A549 (cell line): Measurements from ENCODE around the gene THADA.

Experiments used
- CBX2 ChIP-seq: fragments of 200-600 bp; sonication (generic); IDR thresholded peaks from 2 replicates; pipeline ENCODE4 v1.6.1; 2016; ENCODE audit warnings: low read depth, mild to moderate bottlenecking, borderline replicate concordance
- CTCF ChIP-seq: fragments of >200 bp; sonication (Bioruptor Twin); formaldehyde crosslinking; IDR thresholded peaks from 3 replicates; pipeline ENCODE4 v1.5.1; 2016
- HOXB13 ChIP-seq: fragments of 250-450 bp; sonication (Bioruptor Pico); IDR thresholded peaks from 2 replicates; pipeline ENCODE4 v1.5.0; 2020; ENCODE audit warnings: low read depth, mild to moderate bottlenecking, moderate library complexity
- JUNB ChIP-seq: fragments of >200 bp; sonication (Bioruptor Twin); formaldehyde crosslinking; IDR thresholded peaks from 2 replicates; pipeline ENCODE4 v1.6.1; 2016
- MAFK ChIP-seq: fragments of 450-650 bp; IDR thresholded peaks from 2 replicates; pipeline ENCODE4 v1.6.1; 2014; ENCODE audit not compliant: partially characterized antibody
- POLR2A ChIP-seq: IDR thresholded peaks from 2 replicates; pipeline ENCODE4 v1.6.1; 2012; ENCODE audit warnings: mild to moderate bottlenecking, low read length
- RAD21 ChIP-seq, 2 experiments: fragments of >200 bp in 1 of 2; sonication (Bioruptor Twin) in 1 of 2; formaldehyde crosslinking in 1 of 2; IDR thresholded peaks in 1 of 2; conservative IDR thresholded peaks in 1 of 2; 2 replicates in 1 of 2; 3 replicates in 1 of 2; pipeline ENCODE4 v1.6.1; 2012 to 2018; ENCODE audit warnings: inconsistent platforms in 1 of 2
- ZNF302 ChIP-seq: fragments of 250-450 bp; sonication (Bioruptor Pico); IDR thresholded peaks from 2 replicates; pipeline ENCODE4 v1.9.0; 2021; ENCODE audit warnings: inconsistent platforms, mild to moderate bottlenecking, moderate library complexity

GRCh38 chr2:43455731-43456642 lies 139.9 kb downstream of the THADA start:
- TF ChIP-seq JUNB (no peak), CTCF (peak; percentile 43), CBX2 (no peak), POLR2A (no peak), ZNF302 (CRISPR knock-in tag) (no peak), HOXB13 (CRISPR knock-in tag) (no peak), MAFK (no peak), RAD21 (conservative IDR thresholded peaks at IDR 0.05 in 1 of 2, IDR thresholded peaks at IDR 0.05 in 1 of 2) (peak; percentile 34 to 58; a peak in 3 of 5 replicates)
